Activated CD4-positive, alpha-beta T cell treated with anti-CD3 and anti-CD28 coated beads, Interleukin-2, amount 10 ng/mL, durations not matched to agents 24 days and 14 days (primary cell): ENCODE data around the gene ZNF304. TPM values are rescaled to one million over a fixed set of nuclear protein-coding genes. Genes with fewer than 3 reads are reported as not detected.
A peak's percentile ranks its signal among the peaks of the same experiment; 100 is the strongest.
"Not testable (repeated sequence)": the region's sequence is repeated elsewhere in the genome, so short reads cannot be mapped to it uniquely, and the experiment has no call there.

Source experiments
- DNase-seq: peaks from one replicate; pipeline ENCODE4 v3.0.0; 2022
- H3K27ac Mint-ChIP-seq: one replicate; pipeline ENCODE4 v1.8.0; 2022; ENCODE audit warnings: mild to moderate bottlenecking, mixed read lengths
- H3K27me3 Mint-ChIP-seq: one replicate; pipeline ENCODE4 v1.8.0; 2022; ENCODE audit warnings: mixed read lengths
- H3K36me3 Mint-ChIP-seq: one replicate; pipeline ENCODE4 v1.8.0; 2022; ENCODE audit warnings: low read depth, mild to moderate bottlenecking, mixed read lengths
- H3K4me1 Mint-ChIP-seq: one replicate; pipeline ENCODE4 v1.8.0; 2021; ENCODE audit warnings: mixed read lengths
- H3K4me3 Mint-ChIP-seq: one replicate; pipeline ENCODE4 v1.8.0; 2022; ENCODE audit warnings: mild to moderate bottlenecking, moderate library complexity, mixed read lengths
- H3K9me3 Mint-ChIP-seq: one replicate; pipeline ENCODE4 v1.8.0; 2021; ENCODE audit warnings: mixed read lengths
- intact Hi-C: fragments of 100-400 bp; cut with micrococcal nuclease; formaldehyde crosslinking; loops from one replicate; pipeline ENCODE4 v1.15.1; 2023
- total RNA-seq: library from RNA; stranded (reverse); gene quantifications from 2 replicates; pipeline ENCODE4 v1.2.3, GENCODE V29; 2022

ZNF304 gene
- total RNA-seq, 1 donor from 2014 or later: 5.3 TPM

DNA sequence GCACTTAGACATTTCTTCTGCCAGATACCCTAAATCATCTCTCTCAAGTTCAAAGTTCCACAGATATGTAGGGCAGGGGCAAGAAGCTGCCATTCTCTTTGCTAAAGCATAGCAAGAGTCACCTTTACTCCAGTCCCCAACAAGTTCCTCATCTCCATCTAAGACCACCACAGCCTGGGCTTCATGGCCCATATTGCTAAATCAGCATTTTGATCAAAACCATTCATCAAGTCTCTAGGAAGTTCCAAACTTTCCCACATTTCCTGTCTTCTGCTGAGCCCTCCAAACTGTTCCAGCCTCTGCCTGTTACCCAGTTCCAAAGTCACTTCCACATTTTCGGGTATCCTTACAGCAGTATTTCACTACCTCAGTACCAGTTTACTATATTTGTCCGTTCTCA lies 23.6 kb downstream of the ZNF304 start:
- peaks cover 27% of the 10 kb centered on the region for H3K9me3 Mint-ChIP-seq

DNA sequence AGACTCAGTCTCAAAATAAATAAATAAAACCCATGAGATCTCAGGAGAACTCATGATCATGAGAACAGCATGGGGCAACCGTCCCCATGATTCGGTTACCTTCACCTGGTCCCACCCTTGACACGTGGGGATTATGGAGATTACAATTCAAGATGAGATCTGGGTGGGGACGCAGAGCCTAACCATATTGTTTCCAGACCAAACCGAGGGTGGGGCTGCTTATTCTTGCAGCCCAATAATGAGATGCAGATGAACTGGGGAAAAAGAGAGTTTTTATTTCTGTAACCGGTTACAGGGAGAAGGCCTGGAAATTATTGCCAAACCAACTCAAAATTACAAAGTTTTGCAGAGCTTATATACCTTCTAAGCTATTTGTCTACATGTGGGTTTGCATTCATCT lies 25.1 kb downstream of the ZNF304 start:
- H3K4me1 Mint-ChIP-seq: no peaks in the 10 kb centered on the region
- intact Hi-C loops: no loop called here
- no peak overlapping the region for H3K4me3 Mint-ChIP-seq
- H3K9me3 Mint-ChIP-seq: peaks cover 33% of the 10 kb centered on the region
- no peaks in the 10 kb centered on the region for H3K27me3 Mint-ChIP-seq
- H3K27ac Mint-ChIP-seq: no peak overlapping the region
- no peak for DNase-seq
- peaks cover 69% of the 10 kb centered on the region for H3K36me3 Mint-ChIP-seq

More for the DNA sequence above, 23.6 kb downstream of the ZNF304 start:
- H3K4me1 Mint-ChIP-seq, intact Hi-C loops, H3K27ac Mint-ChIP-seq, H3K27me3 Mint-ChIP-seq, H3K4me3 Mint-ChIP-seq, DNase-seq: not testable (repeated sequence)
- H3K36me3 Mint-ChIP-seq: peaks cover 72% of the 10 kb centered on the region

DNA sequence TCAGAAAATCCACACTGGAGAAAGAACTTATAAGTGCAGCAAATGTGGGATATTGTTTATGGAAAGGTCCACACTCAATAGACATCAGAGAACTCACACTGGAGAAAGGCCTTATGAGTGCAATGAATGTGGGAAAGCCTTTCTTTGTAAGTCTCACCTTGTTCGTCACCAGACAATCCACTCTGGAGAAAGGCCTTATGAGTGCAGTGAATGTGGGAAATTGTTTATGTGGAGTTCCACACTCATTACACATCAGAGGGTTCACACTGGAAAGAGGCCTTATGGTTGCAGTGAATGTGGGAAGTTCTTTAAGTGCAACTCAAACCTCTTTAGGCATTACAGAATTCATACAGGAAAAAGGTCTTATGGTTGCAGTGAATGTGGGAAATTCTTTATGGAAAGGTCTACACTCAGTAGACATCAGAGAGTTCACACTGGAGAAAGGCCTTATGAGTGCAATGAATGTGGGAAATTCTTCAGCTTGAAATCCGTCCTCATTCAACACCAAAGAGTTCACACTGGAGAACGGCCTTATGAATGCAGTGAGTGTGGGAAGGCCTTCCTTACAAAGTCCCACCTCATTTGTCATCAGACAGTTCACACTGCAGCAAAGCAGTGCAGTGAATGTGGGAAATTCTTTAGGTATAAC lies 26.6 kb downstream of the ZNF304 start:
- Mint-ChIP-seq H3K27ac (no peak overlapping the region), H3K27me3 (no peaks in the 10 kb centered on the region), H3K9me3 (peaks cover 26% of the 10 kb centered on the region), H3K4me3 (no peak overlapping the region), H3K4me1 (no peaks in the 10 kb centered on the region), H3K36me3 (peaks cover 54% of the 10 kb centered on the region)
- no peak for DNase-seq
- intact Hi-C loops: no loop called here

DNA sequence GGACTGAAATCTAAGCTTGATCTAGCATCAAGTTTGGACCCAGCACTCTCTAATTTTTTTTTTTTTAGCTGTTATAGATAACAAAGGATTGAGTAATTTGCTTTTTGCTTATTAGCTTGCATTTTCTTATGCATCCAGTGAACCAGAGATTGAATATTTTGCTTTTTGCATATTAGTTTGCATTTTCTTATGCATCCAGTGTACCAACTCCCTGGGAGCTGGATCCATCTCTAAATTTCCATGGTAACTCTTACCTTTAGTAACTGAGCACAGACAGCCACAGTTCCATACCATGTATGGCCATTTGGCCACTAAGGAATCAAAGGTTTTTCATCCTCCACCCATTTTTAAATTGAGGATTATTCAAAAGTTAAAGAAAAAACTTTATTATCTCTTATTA lies 29.9 kb downstream of the ZNF304 start:
- H3K36me3 Mint-ChIP-seq: peaks cover 28% of the 10 kb centered on the region
- no peak overlapping the region for H3K4me3 Mint-ChIP-seq
- H3K27ac Mint-ChIP-seq: no peak overlapping the region
- H3K27me3 Mint-ChIP-seq: no peaks in the 10 kb centered on the region
- H3K4me1 Mint-ChIP-seq: no peaks in the 10 kb centered on the region
- no peak for DNase-seq
- intact Hi-C loops: no loop called here
- peaks cover 19% of the 10 kb centered on the region for H3K9me3 Mint-ChIP-seq

DNA sequence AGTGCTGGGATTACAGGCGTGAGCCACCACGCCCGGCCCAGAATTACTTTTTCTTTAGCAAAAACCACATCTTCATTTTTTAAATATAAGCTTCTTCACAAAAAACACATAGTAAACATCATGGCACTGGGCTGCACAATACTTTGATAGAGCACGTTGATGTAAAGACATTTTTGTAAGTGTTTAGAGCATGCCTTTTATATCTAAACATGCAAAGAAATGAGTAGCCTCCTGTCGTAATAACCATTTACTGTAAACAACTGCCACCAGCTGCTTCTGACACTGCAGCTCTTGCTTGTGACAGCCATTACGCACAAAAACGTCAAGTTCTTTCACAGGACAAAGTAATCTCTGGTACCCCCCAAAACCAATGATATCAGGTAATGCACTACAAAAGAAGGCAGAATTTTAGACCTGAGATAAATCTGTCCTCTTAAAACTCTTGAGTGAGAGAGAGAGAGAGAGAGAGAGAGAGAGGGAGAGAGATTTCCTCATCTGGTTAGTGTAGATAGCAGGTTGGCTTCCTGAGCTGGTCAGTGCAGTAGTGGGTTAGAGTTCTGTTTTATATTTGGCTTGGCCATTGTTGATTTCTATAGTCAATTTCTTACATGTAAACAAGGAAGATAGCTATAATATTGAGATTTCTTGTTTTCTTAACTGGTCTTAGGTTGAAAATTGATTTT lies 31.9 kb downstream of the ZNF304 start:
- peaks cover 30% of the 10 kb centered on the region for H3K9me3 Mint-ChIP-seq
- intact Hi-C loops: no loop called here
- no peak overlapping the region for H3K4me3 Mint-ChIP-seq
- H3K27ac Mint-ChIP-seq: no peak overlapping the region
- H3K27me3 Mint-ChIP-seq: no peaks in the 10 kb centered on the region
- no peaks in the 10 kb centered on the region for H3K4me1 Mint-ChIP-seq
- H3K36me3 Mint-ChIP-seq: peaks cover 11% of the 10 kb centered on the region
- no peak for DNase-seq

DNA sequence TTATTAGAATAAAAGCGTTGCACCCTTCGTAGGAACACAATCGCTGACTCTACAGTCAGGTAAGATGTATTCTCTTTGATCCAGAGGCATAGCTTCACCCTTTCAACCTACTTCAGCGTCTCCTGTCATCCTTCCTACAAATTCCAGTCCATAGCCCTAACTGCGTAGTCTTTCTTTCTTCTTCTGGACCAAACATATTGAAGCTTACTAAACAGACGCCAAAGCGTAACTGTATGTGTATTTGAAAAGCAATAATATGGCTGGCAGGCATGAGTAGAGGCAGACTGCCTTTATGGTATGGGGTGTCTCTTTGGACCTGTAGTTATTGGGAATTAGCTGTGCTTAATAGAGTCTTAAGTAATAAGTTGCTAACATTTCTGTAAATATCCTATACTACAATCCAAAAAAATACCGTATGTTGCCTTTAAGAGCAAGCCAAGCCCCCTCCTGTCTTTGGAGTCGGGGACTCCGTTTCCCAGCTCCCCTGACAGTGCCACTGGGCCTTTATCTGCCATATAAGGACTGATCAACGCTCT lies 38.2 kb downstream of the ZNF304 start:
- peaks cover 38% of the 10 kb centered on the region for H3K36me3 Mint-ChIP-seq
- peaks cover 23% of the 10 kb centered on the region for H3K4me1 Mint-ChIP-seq
- DNase-seq: peak; percentile 56
- H3K9me3 Mint-ChIP-seq: peaks cover 35% of the 10 kb centered on the region
- peak overlapping the region; percentile 96 for H3K27ac Mint-ChIP-seq
- intact Hi-C loops: loop anchor here (1.0 to 5.0 kb wide), 11 partner anchors 22 to 244 kb away; partner anchors contain the start of genes TRAPPC2B, ZNF17, ZNF211 and ZNF304
- peak overlapping the region; percentile 87 for H3K4me3 Mint-ChIP-seq
- H3K27me3 Mint-ChIP-seq: no peaks in the 10 kb centered on the region

DNA sequence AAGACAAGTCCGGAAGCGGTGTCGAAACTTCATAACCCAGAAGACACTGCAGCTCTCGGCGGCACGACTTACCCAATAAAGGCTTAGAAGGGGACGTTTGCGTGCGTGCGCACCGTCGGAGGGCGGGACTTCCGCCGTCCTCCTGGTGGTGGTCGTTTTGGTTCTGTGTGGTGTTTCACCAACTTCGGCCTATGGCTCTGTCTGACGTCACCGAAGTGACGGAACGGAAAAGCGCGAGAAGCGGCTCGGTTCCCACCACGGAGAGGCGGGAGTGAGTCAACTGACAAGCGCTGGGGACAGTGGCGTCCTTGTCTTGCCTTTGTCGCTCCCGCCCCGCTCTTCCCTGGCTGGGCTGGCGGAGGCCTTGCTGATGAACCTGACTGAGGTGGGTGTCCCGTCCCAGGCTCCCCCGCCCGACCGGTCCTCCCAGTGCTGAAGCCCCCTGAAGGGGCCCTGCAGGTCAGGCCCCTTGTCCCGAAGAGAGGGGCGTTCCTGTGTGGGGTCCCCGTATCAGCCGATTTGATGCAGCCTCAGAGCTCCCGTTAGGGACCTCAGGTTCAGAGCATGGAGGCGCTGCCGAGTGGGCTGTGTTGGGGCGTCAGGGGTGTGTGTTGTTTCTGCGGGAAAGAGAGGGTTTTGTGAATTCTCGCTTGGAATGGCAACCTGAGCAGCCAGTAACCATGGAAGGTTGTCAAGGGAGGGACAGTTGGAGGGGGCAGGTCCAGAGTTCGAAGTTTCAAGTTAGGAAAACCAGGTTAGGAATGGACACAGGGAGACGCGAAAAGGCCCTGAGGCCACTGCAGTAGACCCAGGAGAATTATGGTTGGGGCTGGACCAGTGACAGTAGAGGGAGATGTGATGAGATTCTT lies 38.9 kb downstream of the ZNF304 start, which contains the start of gene ZNF548:
Gene ZNF548, plus strand, starts transcription at position 125 of the 869 bp plus-strand sequence. Its CDS starts 246 bp downstream, at position 371.
- DNase-seq: peak; percentile 98
- intact Hi-C loops: loop anchor here (1.0 to 5.0 kb wide), 11 partner anchors 21 to 243 kb away; partner anchors contain the start of genes TRAPPC2B, ZNF17, ZNF211 and ZNF304
- Mint-ChIP-seq H3K4me1 (peaks cover 23% of the 10 kb centered on the region), H3K9me3 (peaks cover 40% of the 10 kb centered on the region), H3K36me3 (peaks cover 45% of the 10 kb centered on the region), H3K4me3 (peak within 1 kb of the TSS; percentile 87), H3K27ac (peak within 1 kb of the TSS; percentile 96), H3K27me3 (no peaks in the 10 kb centered on the region)

DNA sequence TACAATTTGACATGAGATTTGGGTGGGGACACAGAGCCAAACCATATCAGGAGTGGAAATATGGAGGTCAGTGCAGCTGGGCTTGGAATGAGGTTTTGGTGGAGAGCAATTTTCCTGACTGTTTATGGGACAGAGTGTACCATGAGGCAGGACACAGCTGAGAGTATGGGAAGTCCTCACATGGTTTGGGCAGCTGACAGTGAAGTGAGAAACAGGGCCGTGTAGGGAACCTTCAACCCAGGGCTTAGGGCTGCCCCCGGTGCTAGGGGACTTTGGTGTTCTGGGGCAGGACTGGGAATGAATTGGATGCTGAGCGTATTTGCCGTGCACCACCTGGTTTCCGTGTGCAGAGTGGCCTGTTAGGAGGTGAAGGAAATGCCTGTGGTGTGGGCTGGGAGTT lies 44.6 kb downstream of the ZNF304 start:
- Mint-ChIP-seq H3K4me1 (peaks cover 9% of the 10 kb centered on the region), H3K27ac (no peak overlapping the region), H3K27me3 (no peaks in the 10 kb centered on the region), H3K4me3 (no peak overlapping the region), H3K36me3 (peaks cover 89% of the 10 kb centered on the region), H3K9me3 (peaks cover 62% of the 10 kb centered on the region)
- intact Hi-C loops: no loop called here
- DNase-seq: no peak

DNA sequence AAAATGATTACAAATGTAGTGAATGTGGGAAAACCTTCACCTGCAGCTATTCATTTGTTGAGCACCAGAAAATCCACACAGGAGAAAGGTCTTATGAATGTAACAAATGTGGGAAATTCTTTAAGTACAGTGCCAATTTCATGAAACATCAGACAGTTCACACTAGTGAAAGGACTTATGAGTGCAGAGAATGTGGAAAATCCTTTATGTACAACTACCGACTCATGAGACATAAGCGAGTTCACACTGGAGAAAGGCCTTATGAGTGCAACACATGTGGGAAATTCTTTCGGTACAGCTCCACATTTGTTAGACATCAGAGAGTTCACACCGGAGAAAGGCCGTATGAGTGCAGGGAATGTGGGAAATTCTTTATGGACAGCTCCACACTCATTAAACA lies 47.8 kb downstream of the ZNF304 start:
- no peak for DNase-seq
- intact Hi-C loops: no loop called here
- Mint-ChIP-seq H3K36me3 (peaks cover 74% of the 10 kb centered on the region), H3K27me3 (no peaks in the 10 kb centered on the region), H3K27ac (no peak overlapping the region), H3K4me3 (no peak overlapping the region), H3K4me1 (peaks cover 2% of the 10 kb centered on the region), H3K9me3 (peaks cover 68% of the 10 kb centered on the region)

DNA sequence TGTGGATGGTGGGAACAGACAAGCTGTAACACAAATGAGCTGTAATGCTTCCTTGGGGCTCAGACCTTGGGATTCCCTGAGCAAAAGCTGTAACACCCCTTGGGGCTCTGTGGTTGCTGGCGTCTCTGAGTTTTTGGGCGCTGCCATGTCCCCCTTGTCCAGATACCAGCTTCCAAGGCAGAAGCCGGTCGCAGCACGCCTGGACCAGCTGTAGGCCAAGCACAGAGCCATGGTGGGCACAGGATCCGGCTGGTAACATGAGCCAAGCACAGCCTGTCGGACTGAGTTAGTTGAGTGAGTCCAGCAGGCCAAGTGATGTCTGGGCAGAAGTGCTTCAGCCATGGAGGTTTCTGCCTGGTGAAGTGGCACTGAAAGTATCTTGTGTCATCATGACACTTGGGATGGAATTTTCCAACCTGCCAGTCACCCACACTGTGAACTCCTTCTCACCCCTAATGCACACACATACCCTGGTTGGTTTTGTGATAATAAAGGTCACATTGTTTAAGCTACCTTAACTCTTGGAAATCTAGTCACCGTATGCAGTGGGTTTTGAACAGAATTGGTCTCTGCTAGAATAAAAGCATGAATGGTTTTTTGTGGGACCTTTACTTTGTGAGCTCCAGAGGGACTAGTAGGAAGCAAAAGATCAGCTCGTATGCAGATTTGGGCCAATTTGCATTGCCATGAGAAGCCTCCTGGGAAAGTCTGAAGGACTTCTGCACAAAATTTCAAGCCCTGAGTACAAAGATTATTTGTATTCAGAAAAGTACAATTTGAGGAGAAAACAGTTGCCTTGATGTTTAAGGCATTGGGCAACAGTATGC lies 52.9 kb downstream of the ZNF304 start:
- no peak for DNase-seq
- H3K4me3 Mint-ChIP-seq: no peak overlapping the region
- no peaks in the 10 kb centered on the region for H3K27me3 Mint-ChIP-seq
- no peaks in the 10 kb centered on the region for H3K4me1 Mint-ChIP-seq
- H3K36me3 Mint-ChIP-seq: peaks cover 23% of the 10 kb centered on the region
- intact Hi-C loops: no loop called here
- no peak overlapping the region for H3K27ac Mint-ChIP-seq
- H3K9me3 Mint-ChIP-seq: peaks cover 22% of the 10 kb centered on the region

DNA sequence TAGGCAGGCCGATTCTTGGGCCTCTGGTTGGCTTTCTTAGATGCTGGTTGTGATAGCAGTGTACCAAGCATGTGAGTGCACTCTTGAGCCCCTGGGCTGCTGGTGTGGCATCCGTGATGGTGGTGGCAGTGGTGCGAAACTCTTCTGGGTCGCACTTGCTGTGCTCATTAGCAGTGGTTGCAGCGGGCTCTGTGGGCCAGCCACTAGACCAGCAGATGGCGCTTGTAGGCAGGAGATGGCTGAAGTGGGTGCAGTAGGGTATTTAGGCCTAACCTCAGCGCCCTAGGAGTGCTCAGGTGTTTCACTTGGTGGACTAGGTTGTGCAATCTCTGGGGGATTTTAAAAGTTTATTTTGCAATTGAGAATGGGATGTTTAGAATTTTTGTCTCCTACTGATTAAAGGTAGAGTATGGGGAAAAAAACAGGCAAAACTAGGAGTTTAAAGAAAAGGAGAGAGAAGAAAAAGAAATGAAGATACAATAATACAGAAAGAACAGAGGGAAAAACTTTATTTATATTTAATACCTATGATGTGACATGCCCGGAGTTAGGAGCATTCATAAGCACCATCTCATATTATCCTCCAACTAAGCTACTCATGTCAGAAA lies 55.5 kb downstream of the ZNF304 start:
- Mint-ChIP-seq H3K27ac (no peak overlapping the region), H3K4me3 (no peak overlapping the region), H3K4me1 (peaks cover 7% of the 10 kb centered on the region)

More for the DNA sequence above, 55.5 kb downstream of the ZNF304 start:
- peaks cover 11% of the 10 kb centered on the region for H3K9me3 Mint-ChIP-seq
- peak; percentile 88 for DNase-seq
- H3K27me3 Mint-ChIP-seq: no peaks in the 10 kb centered on the region
- H3K36me3 Mint-ChIP-seq: peaks cover 7% of the 10 kb centered on the region
- intact Hi-C loops: loop anchor here (1.0 kb wide), 2 partner anchors 29 to 749 kb away; partner anchors contain the start of gene ZNF749
